GM11168 (cell line): ENCODE measurements around the gene NXNL2.

Experiments
- in situ Hi-C: fragments of 300-500 bp; cut with MboI; formaldehyde crosslinking; loops from one replicate; pipeline ENCODE4 v1.12.0; 2022; ENCODE audit warnings: low sequenced_read_pairs; ENCODE audit not compliant: unreplicated experiment

Gene NXNL2

GRCh38 chr9:88574953-88575352 is 40.0 kb downstream of the NXNL2 start:
- in situ Hi-C loops: loop anchor here (25.0 kb wide), 1 partner anchor 613 kb away; the partner anchor contains the start of gene CDK20

GRCh38 chr9:88577256-88578120 is 42.5 kb downstream of the NXNL2 start:
- in situ Hi-C loops: no loop called here

- in situ Hi-C loops: no loop called here
Measured at GRCh38 chr9:88578121-88579049, 43.4 kb downstream of the NXNL2 start.

- in situ Hi-C loops: no loop called here
Measured at GRCh38 chr9:88579050-88579715, 44.2 kb downstream of the NXNL2 start.

GRCh38 chr9:88580961-88581360 is 46.0 kb downstream of the NXNL2 start:
- in situ Hi-C loops: no loop called here

- in situ Hi-C loops: no loop called here
Measured at GRCh38 chr9:88583901-88584596, 49.1 kb downstream of the NXNL2 start.

- in situ Hi-C loops: no loop called here
Measured at GRCh38 chr9:88585426-88585825, 50.4 kb downstream of the NXNL2 start.

GRCh38 chr9:88586452-88586851 is 51.5 kb downstream of the NXNL2 start:
- in situ Hi-C loops: no loop called here

GRCh38 chr9:88587182-88587581 is 52.2 kb downstream of the NXNL2 start:
- in situ Hi-C loops: no loop called here

GRCh38 chr9:88587885-88588649 is 53.1 kb downstream of the NXNL2 start:
- in situ Hi-C loops: no loop called here

- in situ Hi-C loops: loop anchor here (10.0 kb wide), 1 partner anchor 415 kb away; no protein-coding TSS in a partner anchor
Measured at GRCh38 chr9:88589656-88590055, 54.7 kb downstream of the NXNL2 start.

- in situ Hi-C loops: loop anchor here (10.0 kb wide), 1 partner anchor 414 kb away; no protein-coding TSS in a partner anchor
Measured at GRCh38 chr9:88590558-88591146, 55.7 kb downstream of the NXNL2 start.

GRCh38 chr9:88593537-88594185 is 58.7 kb downstream of the NXNL2 start:
- in situ Hi-C loops: loop anchor here (10.0 kb wide), 1 partner anchor 411 kb away; no protein-coding TSS in a partner anchor
